ENCODE data around the gene KCND2. TPM values are rescaled to one million over a fixed set of nuclear protein-coding genes. Genes with fewer than 3 reads are reported as not detected.

KCND2 gene
- total and polyA plus RNA-seq, 2 of the 4 experiments (the other 2 are of a cell fraction): under 0.01 TPM; not detected in 1

DNA sequence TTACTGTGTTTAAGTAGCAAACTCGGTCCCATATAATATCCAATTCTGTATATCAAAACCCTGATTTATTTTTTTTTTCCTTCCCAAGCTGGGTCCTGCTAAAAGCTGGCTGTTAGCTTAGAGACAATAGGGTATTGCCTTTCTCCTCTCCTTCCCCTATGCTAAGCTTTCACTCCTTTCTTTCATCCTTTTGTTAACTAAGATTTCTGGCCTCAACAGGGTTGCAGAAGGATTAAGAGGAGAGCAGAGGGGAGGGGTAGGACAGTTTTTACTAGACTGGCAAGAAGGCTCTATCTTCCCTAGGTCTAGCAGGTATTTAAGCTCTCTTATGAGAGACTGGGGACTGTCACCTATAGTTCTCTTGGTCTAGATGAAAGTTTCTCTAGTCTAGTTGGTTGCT is 229.2 kb downstream of the KCND2 start:
- Histone ChIP-seq H3K9me3 (ENCODE audit: control insufficient read depth, insufficient read depth, low read length) (no peaks in the 10 kb centered on the region), H4K20me1 (ENCODE audit: insufficient read depth, low read length) (no peaks in the 10 kb centered on the region), H2BK5ac (ENCODE audit: low read depth, low read length, poor library complexity, severe bottlenecking) (no peak overlapping the region), H3K4me1 (ENCODE audit: control insufficient read depth, insufficient read depth, low read length) (no peaks in the 10 kb centered on the region), H3K18ac (ENCODE audit: low read depth, low read length) (no peak overlapping the region), H3K79me1 (ENCODE audit: low read depth in 1 of 2, low read length in 2 of 2) (no peaks in the 10 kb centered on the region), H2BK120ac (ENCODE audit: low read depth, low read length) (no peak overlapping the region), H3K14ac (replicated peaks; ENCODE audit: low read depth, low read length) (no peak overlapping the region), H3K4ac (ENCODE audit: low read depth, low read length) (no peak overlapping the region), H2AFZ (replicated peaks; ENCODE audit: low read length, poor library complexity) (no peak overlapping the region), H3K4me3 (ENCODE audit: insufficient read depth, low read depth, low read length) (no peak overlapping the region), H3K9ac (ENCODE audit: low read depth, low read length) (no peak overlapping the region), H2BK20ac (ENCODE audit: low read depth, low read length) (no peak overlapping the region), H4K8ac (ENCODE audit: low read depth in 2 of 2, low read length in 2 of 2) (no peak overlapping the region), H3K9me1 (ENCODE audit: insufficient read depth, low read length) (no peaks in the 10 kb centered on the region), H4K91ac (ENCODE audit: insufficient read depth, low read depth, low read length) (no peak overlapping the region), H3K27me3 (ENCODE audit: control insufficient read depth, insufficient read depth, low read length) (no peaks in the 10 kb centered on the region), H3K27ac (ENCODE audit: insufficient read depth, low read length) (no peak overlapping the region), H3K23ac (ENCODE audit: low read depth, low read length) (no peak overlapping the region), H4K5ac (ENCODE audit: low read depth, low read length) (no peak overlapping the region), H3K4me2 (ENCODE audit: low read depth, low read length) (no peak overlapping the region), H2AK5ac (ENCODE audit: low read depth, low read length) (no peak overlapping the region), H3K36me3 (ENCODE audit: control insufficient read depth, insufficient read depth, low read length) (no peaks in the 10 kb centered on the region), H2BK15ac (ENCODE audit: low read depth, low read length) (no peak overlapping the region), H3K56ac (ENCODE audit: extremely low read depth, insufficient read depth, low read length) (no peak overlapping the region), H2AK9ac (replicated peaks; ENCODE audit: low read depth, low read length, poor library complexity) (no peak overlapping the region)
- BruUV-seq (replicated peaks): no TSS peak
- CTCF ChIA-PET: interaction anchor here (0.6 kb wide), 1 partner anchor 1607 kb away, joined by 7 read pairs; no protein-coding TSS in a partner anchor
- POLR2A ChIA-PET (ENCODE audit: unreplicated experiment): no interaction called here
- no CpG with 5 or more reads among the region's 1 CpG for WGBS, 2 experiments (ENCODE audit: extremely low coverage in 2 of 2, insufficient read length in 1 of 2)
- in situ Hi-C loops (cut with MboI; ENCODE audit: low sequenced_read_pairs) (no loop called here), dilution Hi-C loops (cut with HindIII; ENCODE audit: low sequenced_read_pairs, unreplicated experiment) (no loop called here), intact Hi-C loops (cut with micrococcal nuclease) (no loop called here)
- no peak for ATAC-seq (ENCODE audit: low read depth)
- TF ChIP-seq, protein P1, sequence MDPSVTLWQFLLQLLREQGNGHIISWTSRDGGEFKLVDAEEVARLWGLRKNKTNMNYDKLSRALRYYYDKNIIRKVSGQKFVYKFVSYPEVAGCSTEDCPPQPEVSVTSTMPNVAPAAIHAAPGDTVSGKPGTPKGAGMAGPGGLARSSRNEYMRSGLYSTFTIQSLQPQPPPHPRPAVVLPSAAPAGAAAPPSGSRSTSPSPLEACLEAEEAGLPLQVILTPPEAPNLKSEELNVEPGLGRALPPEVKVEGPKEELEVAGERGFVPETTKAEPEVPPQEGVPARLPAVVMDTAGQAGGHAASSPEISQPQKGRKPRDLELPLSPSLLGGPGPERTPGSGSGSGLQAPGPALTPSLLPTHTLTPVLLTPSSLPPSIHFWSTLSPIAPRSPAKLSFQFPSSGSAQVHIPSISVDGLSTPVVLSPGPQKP (IDR thresholded peaks at IDR 0.05; ENCODE audit: borderline replicate concordance, low read depth, low read length): no peak
- TF ChIP-seq SMC3 (IDR thresholded peaks at IDR 0.05; ENCODE audit: low read depth, low read length) (no peak), POLR2A (IDR thresholded peaks at IDR 0.05; ENCODE audit: low read depth, low read length) (no peak), CHD1 (IDR thresholded peaks at IDR 0.05; ENCODE audit: low read depth, low read length) (no peak), RFX5 (IDR thresholded peaks at IDR 0.05; ENCODE audit: low read depth, low read length) (no peak), MXI1 (IDR thresholded peaks at IDR 0.05; ENCODE audit: borderline replicate concordance, low read depth, low read length) (no peak), MAZ (IDR thresholded peaks at IDR 0.05; ENCODE audit: borderline replicate concordance, low read depth, low read length) (no peak)
- TF ChIP-seq, protein P2, sequence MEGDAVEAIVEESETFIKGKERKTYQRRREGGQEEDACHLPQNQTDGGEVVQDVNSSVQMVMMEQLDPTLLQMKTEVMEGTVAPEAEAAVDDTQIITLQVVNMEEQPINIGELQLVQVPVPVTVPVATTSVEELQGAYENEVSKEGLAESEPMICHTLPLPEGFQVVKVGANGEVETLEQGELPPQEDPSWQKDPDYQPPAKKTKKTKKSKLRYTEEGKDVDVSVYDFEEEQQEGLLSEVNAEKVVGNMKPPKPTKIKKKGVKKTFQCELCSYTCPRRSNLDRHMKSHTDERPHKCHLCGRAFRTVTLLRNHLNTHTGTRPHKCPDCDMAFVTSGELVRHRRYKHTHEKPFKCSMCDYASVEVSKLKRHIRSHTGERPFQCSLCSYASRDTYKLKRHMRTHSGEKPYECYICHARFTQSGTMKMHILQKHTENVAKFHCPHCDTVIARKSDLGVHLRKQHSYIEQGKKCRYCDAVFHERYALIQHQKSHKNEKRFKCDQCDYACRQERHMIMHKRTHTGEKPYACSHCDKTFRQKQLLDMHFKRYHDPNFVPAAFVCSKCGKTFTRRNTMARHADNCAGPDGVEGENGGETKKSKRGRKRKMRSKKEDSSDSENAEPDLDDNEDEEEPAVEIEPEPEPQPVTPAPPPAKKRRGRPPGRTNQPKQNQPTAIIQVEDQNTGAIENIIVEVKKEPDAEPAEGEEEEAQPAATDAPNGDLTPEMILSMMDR (conservative IDR thresholded peaks at IDR 0.05; ENCODE audit: low read depth, low read length): no peak
- DNase-seq: no peak
